ENCODE data around the gene PRDM5. TPM values are rescaled to one million over a fixed set of nuclear protein-coding genes. Genes with fewer than 3 reads are reported as not detected.

Gene PRDM5
- total and polyA plus RNA-seq, 2 donors (not counting 1 experiment from before 2014, with no cell fraction given): 8.6 to 19.0 TPM

- H3K9ac ChIP-seq (ENCODE audit: insufficient read depth, low read length): no peak overlapping the region
- no peaks in the 10 kb centered on the region for H3K27me3 ChIP-seq (ENCODE audit: control insufficient read depth, insufficient read depth, low read length)
- no peaks in the 10 kb centered on the region for H3K79me2 ChIP-seq (ENCODE audit: control insufficient read depth, insufficient read depth, low read length)
- H3K4me3 ChIP-seq (replicated peaks in 1 of 4; ENCODE audit: control extremely low read depth in 1 of 4, insufficient read depth in 1 of 4, low read depth in 3 of 4, low read length in 4 of 4): no peak overlapping the region
- no peaks in the 10 kb centered on the region for H4K20me1 ChIP-seq (ENCODE audit: control insufficient read depth, extremely low read depth, insufficient read depth, low read length)
- H3K9me3 ChIP-seq (ENCODE audit: control insufficient read depth, insufficient read depth, low read depth, low read length): no peaks in the 10 kb centered on the region
- H3K36me3 ChIP-seq (ENCODE audit: control insufficient read depth, insufficient read depth, low read length): no peaks in the 10 kb centered on the region
- H3K4me1 ChIP-seq (ENCODE audit: control insufficient read depth, extremely low read depth, insufficient read depth, low read length): peaks cover 6% of the 10 kb centered on the region
- H3K4me2 ChIP-seq (ENCODE audit: extremely low read depth, insufficient read depth, low read length): no peak overlapping the region
- H2AFZ ChIP-seq (ENCODE audit: low read length): no peak overlapping the region
- no peak for DNase-seq (ENCODE audit: low read depth in 2 of 2)
- H3K27ac ChIP-seq (ENCODE audit: insufficient read depth, low read length): no peak overlapping the region
- TF ChIP-seq, protein P1, sequence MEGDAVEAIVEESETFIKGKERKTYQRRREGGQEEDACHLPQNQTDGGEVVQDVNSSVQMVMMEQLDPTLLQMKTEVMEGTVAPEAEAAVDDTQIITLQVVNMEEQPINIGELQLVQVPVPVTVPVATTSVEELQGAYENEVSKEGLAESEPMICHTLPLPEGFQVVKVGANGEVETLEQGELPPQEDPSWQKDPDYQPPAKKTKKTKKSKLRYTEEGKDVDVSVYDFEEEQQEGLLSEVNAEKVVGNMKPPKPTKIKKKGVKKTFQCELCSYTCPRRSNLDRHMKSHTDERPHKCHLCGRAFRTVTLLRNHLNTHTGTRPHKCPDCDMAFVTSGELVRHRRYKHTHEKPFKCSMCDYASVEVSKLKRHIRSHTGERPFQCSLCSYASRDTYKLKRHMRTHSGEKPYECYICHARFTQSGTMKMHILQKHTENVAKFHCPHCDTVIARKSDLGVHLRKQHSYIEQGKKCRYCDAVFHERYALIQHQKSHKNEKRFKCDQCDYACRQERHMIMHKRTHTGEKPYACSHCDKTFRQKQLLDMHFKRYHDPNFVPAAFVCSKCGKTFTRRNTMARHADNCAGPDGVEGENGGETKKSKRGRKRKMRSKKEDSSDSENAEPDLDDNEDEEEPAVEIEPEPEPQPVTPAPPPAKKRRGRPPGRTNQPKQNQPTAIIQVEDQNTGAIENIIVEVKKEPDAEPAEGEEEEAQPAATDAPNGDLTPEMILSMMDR (conservative IDR thresholded peaks at IDR 0.05 in 1 of 2, IDR thresholded peaks at IDR 0.05 in 1 of 2; ENCODE audit: low read depth in 1 of 2, low read length in 2 of 2): no peak
- TF ChIP-seq EZH2 (IDR thresholded peaks at IDR 0.05; ENCODE audit: low read length, missing control alignments): no peak
Measured at GRCh38 chr4:120847019-120847582, 75.4 kb downstream of the PRDM5 start.

DNA sequence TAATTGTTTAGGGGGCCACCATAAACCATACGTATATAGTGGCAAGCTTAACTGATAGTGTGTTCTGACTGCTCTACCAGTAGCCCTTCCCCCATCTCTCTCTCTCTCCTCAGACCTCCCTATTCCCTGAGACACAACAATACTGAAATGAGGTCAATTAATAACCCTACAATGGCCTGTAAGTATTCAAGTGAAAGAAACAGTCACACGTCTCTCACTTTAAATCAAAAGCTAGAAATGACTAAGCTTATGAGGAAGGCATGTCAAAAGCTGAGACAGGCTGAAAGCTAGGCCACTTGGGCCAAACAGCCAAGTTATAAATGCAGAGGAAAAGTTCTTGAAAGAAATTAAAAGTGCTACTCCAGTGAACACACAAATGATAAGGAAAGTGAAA, 78.0 kb downstream of the PRDM5 start:
- Histone ChIP-seq H3K9ac (ENCODE audit: insufficient read depth, low read length) (no peak overlapping the region), H3K9me3 (ENCODE audit: control insufficient read depth, insufficient read depth, low read depth, low read length) (no peaks in the 10 kb centered on the region), H3K36me3 (ENCODE audit: control insufficient read depth, insufficient read depth, low read length) (no peaks in the 10 kb centered on the region), H3K27ac (ENCODE audit: insufficient read depth, low read length) (no peak overlapping the region), H3K4me2 (ENCODE audit: extremely low read depth, insufficient read depth, low read length) (no peak overlapping the region), H3K4me3 (replicated peaks in 1 of 4; ENCODE audit: control extremely low read depth in 1 of 4, insufficient read depth in 1 of 4, low read depth in 3 of 4, low read length in 4 of 4) (no peak overlapping the region), H3K27me3 (ENCODE audit: control insufficient read depth, insufficient read depth, low read length) (no peaks in the 10 kb centered on the region), H3K79me2 (ENCODE audit: control insufficient read depth, insufficient read depth, low read length) (no peaks in the 10 kb centered on the region), H3K4me1 (ENCODE audit: control insufficient read depth, extremely low read depth, insufficient read depth, low read length) (peaks cover 4% of the 10 kb centered on the region), H4K20me1 (ENCODE audit: control insufficient read depth, extremely low read depth, insufficient read depth, low read length) (no peaks in the 10 kb centered on the region), H2AFZ (ENCODE audit: low read length) (no peak overlapping the region)
- no peak for DNase-seq (ENCODE audit: low read depth in 2 of 2)
- TF ChIP-seq, protein P1 (conservative IDR thresholded peaks at IDR 0.05 in 1 of 2, IDR thresholded peaks at IDR 0.05 in 1 of 2; ENCODE audit: low read depth in 1 of 2, low read length in 2 of 2): no peak
- TF ChIP-seq EZH2 (IDR thresholded peaks at IDR 0.05; ENCODE audit: low read length, missing control alignments): no peak

DNA sequence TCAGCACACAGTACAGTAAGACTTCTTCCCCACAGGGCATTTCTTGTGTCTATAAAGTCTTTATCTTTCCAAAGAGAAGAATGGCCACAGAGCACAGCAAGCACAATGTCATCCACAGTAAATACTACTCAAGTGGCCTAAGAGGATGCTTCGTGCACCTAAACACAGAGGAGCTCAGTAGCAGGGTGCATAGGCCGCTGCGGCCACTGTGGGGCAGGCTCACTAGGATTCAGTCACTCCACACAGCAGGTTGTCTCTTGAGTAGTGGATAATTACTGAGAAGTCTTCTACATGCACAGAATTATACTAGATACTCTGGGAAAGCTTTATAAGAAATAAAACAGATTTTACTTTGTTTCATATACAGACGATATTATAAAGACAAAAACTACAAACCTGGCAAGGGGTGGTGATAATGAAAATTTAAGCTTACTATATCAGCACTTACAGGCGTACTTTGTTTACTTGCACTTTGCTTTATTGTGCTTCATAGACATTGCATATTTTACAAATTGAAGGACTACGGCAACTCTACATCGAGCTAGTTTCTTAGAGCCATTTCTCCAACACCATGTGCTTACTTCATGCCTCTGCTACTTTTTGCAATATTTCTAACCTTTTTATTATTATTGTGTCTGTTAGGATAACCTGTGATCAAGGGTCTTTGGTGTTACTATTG, 78.5 kb downstream of the PRDM5 start:
- no peak overlapping the region for H3K4me3 ChIP-seq (replicated peaks in 1 of 4; ENCODE audit: control extremely low read depth in 1 of 4, insufficient read depth in 1 of 4, low read depth in 3 of 4, low read length in 4 of 4)
- no peaks in the 10 kb centered on the region for H3K79me2 ChIP-seq (ENCODE audit: control insufficient read depth, insufficient read depth, low read length)
- H3K9ac ChIP-seq (ENCODE audit: insufficient read depth, low read length): no peak overlapping the region
- no peak overlapping the region for H3K4me2 ChIP-seq (ENCODE audit: extremely low read depth, insufficient read depth, low read length)
- TF ChIP-seq, protein P1 (conservative IDR thresholded peaks at IDR 0.05 in 1 of 2, IDR thresholded peaks at IDR 0.05 in 1 of 2; ENCODE audit: low read depth in 1 of 2, low read length in 2 of 2): peak in 1 of 2 donors; percentile 23
- TF ChIP-seq EZH2 (IDR thresholded peaks at IDR 0.05; ENCODE audit: low read length, missing control alignments): no peak
- no peaks in the 10 kb centered on the region for H3K27me3 ChIP-seq (ENCODE audit: control insufficient read depth, insufficient read depth, low read length)
- H2AFZ ChIP-seq (ENCODE audit: low read length): no peak overlapping the region
- peaks cover 2% of the 10 kb centered on the region for H3K4me1 ChIP-seq (ENCODE audit: control insufficient read depth, extremely low read depth, insufficient read depth, low read length)
- no peak overlapping the region for H3K27ac ChIP-seq (ENCODE audit: insufficient read depth, low read length)
- H4K20me1 ChIP-seq (ENCODE audit: control insufficient read depth, extremely low read depth, insufficient read depth, low read length): no peaks in the 10 kb centered on the region
- DNase-seq (ENCODE audit: low read depth in 2 of 2): no peak
- no peaks in the 10 kb centered on the region for H3K36me3 ChIP-seq (ENCODE audit: control insufficient read depth, insufficient read depth, low read length)
- no peaks in the 10 kb centered on the region for H3K9me3 ChIP-seq (ENCODE audit: control insufficient read depth, insufficient read depth, low read depth, low read length)

All from fibroblast of lung (primary cell).